Measurements from ENCODE around the gene ZIK1. TPM values are rescaled to one million over a fixed set of nuclear protein-coding genes. Genes with fewer than 3 reads are reported as not detected.

ZIK1 gene
- total and polyA plus RNA-seq, 2 experiments from 2014 or later: 3.8 to 7.1 TPM

DNA sequence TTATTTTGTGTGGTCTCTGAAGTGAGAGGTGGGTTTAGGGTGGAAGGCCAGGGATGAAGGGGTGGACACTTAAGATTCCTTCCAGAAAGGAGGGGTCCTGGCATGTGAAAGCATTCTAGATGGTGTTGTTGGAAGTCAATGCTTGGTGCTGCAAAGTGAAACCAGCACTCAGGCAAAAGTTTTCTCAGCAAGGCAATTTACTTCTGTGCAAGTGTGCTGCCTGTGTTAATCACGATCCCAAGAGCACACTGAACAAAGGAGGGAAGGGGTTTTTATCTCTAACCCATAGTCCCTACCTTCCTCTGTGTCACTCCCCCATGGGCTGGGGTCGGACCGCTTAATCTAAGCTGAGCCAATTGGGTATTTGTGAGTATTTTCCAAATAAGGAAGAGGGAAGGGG, 31.4 kb downstream of the ZIK1 start:
- peaks cover 42% of the 10 kb centered on the region for H3K9me3 ChIP-seq (ENCODE audit: low read depth)
- peaks cover 8% of the 10 kb centered on the region for H3K4me1 ChIP-seq (ENCODE audit: insufficient read depth)
- DNase-seq (ENCODE audit: low spot score): no peak
- peak overlapping the region; percentile 72 for H3K4me3 ChIP-seq
- H3K4me2 ChIP-seq: peak overlapping the region; percentile 100
- no peaks in the 10 kb centered on the region for H3K9me2 ChIP-seq (replicated peaks; ENCODE audit: insufficient read depth)
- H4K20me1 ChIP-seq (ENCODE audit: insufficient read depth, poor library complexity, severe bottlenecking): no peaks in the 10 kb centered on the region
- TF ChIP-seq EZH2 (IDR thresholded peaks at IDR 0.05; ENCODE audit: borderline replicate concordance): no peak
- no peak for TF ChIP-seq CTCF (IDR thresholded peaks at IDR 0.05; ENCODE audit: poor library complexity)
- TF ChIP-seq EZH2phosphoT487 (IDR thresholded peaks at IDR 0.05; ENCODE audit: low read depth, severe bottlenecking, unreplicated experiment): no peak
- peaks cover 60% of the 10 kb centered on the region for H3K79me2 ChIP-seq
- no peak overlapping the region for H2AFZ ChIP-seq
- no peaks in the 10 kb centered on the region for H3K27me3 ChIP-seq
- peaks cover 24% of the 10 kb centered on the region for H3K36me3 ChIP-seq (replicated peaks; ENCODE audit: insufficient read depth, low read depth)
- 85% methylated on average over 3 of the region's 3 CpGs for whole genome bisulfite sequencing (ENCODE audit: low lambda C conversion rate, missing lambda C conversion rate)
- H3K27ac ChIP-seq: no peak overlapping the region

DNA sequence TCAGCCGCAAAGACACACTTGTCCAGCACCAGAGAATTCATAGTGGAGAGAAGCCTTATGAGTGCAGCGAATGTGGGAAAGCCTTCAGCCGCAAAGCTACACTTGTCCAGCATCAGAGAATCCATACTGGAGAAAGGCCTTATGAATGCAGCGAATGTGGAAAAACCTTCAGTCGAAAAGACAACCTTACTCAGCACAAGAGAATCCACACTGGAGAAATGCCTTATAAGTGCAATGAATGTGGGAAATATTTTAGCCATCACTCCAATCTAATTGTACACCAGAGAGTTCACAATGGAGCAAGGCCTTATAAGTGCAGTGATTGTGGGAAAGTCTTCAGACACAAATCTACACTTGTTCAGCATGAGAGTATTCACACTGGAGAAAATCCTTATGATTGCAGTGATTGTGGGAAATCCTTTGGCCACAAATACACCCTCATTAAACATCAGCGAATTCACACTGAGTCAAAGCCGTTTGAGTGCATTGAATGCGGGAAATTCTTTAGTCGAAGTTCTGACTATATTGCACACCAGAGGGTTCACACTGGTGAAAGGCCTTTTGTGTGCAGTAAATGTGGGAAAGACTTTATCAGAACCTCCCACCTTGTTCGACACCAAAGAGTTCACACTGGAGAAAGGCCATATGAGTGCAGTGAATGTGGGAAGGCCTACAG, 36.9 kb downstream of the ZIK1 start:
- H3K9me2 ChIP-seq (replicated peaks; ENCODE audit: insufficient read depth): no peaks in the 10 kb centered on the region
- peaks cover 86% of the 10 kb centered on the region for H3K9me3 ChIP-seq (ENCODE audit: low read depth)
- peaks cover 54% of the 10 kb centered on the region for H3K36me3 ChIP-seq (replicated peaks; ENCODE audit: insufficient read depth, low read depth)
- H3K4me1 ChIP-seq (ENCODE audit: insufficient read depth): no peaks in the 10 kb centered on the region
- no peak overlapping the region for H3K4me3 ChIP-seq
- H3K27me3 ChIP-seq: no peaks in the 10 kb centered on the region
- H3K27ac ChIP-seq: no peak overlapping the region
- H2AFZ ChIP-seq: no peak overlapping the region
- no peak overlapping the region for H3K4me2 ChIP-seq
- TF ChIP-seq EZH2 (IDR thresholded peaks at IDR 0.05; ENCODE audit: borderline replicate concordance) (no peak), EZH2phosphoT487 (IDR thresholded peaks at IDR 0.05; ENCODE audit: low read depth, severe bottlenecking, unreplicated experiment) (no peak), CTCF (IDR thresholded peaks at IDR 0.05; ENCODE audit: poor library complexity) (no peak)
- WGBS (ENCODE audit: low lambda C conversion rate, missing lambda C conversion rate): 100% methylated on average over 10 of the region's 10 CpGs
- no peaks in the 10 kb centered on the region for H4K20me1 ChIP-seq (ENCODE audit: insufficient read depth, poor library complexity, severe bottlenecking)
- no peak for DNase-seq (ENCODE audit: low spot score)
- peaks cover 76% of the 10 kb centered on the region for H3K79me2 ChIP-seq

DNA sequence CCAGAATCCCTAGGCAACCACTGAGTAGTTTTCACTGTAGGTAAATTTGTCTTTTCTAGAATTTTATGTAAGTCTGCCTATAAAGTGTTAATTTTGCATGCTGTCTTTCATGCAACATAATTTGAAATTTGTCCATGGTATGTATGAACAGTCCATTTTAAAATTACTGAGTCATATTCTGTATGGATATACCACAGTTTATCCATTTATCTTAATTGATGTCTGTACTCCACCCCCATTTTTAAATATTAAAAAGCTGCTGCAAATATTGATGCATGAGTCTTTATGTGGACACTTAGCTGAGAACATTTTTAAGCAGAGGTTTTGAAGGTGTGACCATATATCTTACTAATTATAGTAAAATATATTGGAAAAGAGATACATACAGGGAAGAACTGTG, 39.1 kb downstream of the ZIK1 start:
- no peaks in the 10 kb centered on the region for H3K27me3 ChIP-seq
- TF ChIP-seq EZH2 (IDR thresholded peaks at IDR 0.05; ENCODE audit: borderline replicate concordance) (no peak), CTCF (IDR thresholded peaks at IDR 0.05; ENCODE audit: poor library complexity) (no peak), EZH2phosphoT487 (IDR thresholded peaks at IDR 0.05; ENCODE audit: low read depth, severe bottlenecking, unreplicated experiment) (no peak)
- DNase-seq (ENCODE audit: low spot score): no peak
- no peaks in the 10 kb centered on the region for H4K20me1 ChIP-seq (ENCODE audit: insufficient read depth, poor library complexity, severe bottlenecking)
- H3K9me2 ChIP-seq (replicated peaks; ENCODE audit: insufficient read depth): no peaks in the 10 kb centered on the region
- no peak overlapping the region for H3K4me3 ChIP-seq
- H3K79me2 ChIP-seq: peaks cover 53% of the 10 kb centered on the region
- H3K36me3 ChIP-seq (replicated peaks; ENCODE audit: insufficient read depth, low read depth): peaks cover 41% of the 10 kb centered on the region
- no peak overlapping the region for H3K4me2 ChIP-seq
- peaks cover 70% of the 10 kb centered on the region for H3K9me3 ChIP-seq (ENCODE audit: low read depth)
- H3K4me1 ChIP-seq (ENCODE audit: insufficient read depth): no peaks in the 10 kb centered on the region
- H3K27ac ChIP-seq: no peak overlapping the region
- H2AFZ ChIP-seq: no peak overlapping the region
